GM12872 (cell line): ENCODE results near the gene EDNRA.

Experiments
- TF ChIP-seq, protein P1 (sequence below): IDR thresholded peaks from 3 replicates; pipeline ENCODE4 v1.5.1; 2011; ENCODE audit warnings: low read depth, mild to moderate bottlenecking, low read length, moderate library complexity; ENCODE audit not compliant: insufficient read depth

Gene EDNRA

DNA sequence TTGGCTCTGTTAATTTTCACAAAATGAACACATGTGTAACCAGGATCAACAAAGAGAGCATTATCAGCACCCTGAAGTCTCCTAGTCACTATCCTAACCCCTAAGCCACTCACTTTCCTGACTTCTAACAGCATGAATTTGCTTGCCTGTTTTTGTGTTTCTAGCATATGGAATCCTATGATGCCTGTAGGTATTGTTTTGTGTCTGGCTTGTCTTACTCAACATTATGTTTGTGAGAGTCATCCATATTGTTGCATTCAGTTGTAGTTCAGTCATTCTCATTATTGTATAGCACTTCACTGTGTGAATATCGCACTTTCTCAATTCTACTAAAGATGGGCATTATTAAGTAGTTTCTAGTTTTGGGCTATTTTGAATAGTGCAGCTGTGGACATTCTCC lies 15.6 kb downstream of the EDNRA start:
- TF ChIP-seq, protein P1, sequence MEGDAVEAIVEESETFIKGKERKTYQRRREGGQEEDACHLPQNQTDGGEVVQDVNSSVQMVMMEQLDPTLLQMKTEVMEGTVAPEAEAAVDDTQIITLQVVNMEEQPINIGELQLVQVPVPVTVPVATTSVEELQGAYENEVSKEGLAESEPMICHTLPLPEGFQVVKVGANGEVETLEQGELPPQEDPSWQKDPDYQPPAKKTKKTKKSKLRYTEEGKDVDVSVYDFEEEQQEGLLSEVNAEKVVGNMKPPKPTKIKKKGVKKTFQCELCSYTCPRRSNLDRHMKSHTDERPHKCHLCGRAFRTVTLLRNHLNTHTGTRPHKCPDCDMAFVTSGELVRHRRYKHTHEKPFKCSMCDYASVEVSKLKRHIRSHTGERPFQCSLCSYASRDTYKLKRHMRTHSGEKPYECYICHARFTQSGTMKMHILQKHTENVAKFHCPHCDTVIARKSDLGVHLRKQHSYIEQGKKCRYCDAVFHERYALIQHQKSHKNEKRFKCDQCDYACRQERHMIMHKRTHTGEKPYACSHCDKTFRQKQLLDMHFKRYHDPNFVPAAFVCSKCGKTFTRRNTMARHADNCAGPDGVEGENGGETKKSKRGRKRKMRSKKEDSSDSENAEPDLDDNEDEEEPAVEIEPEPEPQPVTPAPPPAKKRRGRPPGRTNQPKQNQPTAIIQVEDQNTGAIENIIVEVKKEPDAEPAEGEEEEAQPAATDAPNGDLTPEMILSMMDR, result no peak

DNA sequence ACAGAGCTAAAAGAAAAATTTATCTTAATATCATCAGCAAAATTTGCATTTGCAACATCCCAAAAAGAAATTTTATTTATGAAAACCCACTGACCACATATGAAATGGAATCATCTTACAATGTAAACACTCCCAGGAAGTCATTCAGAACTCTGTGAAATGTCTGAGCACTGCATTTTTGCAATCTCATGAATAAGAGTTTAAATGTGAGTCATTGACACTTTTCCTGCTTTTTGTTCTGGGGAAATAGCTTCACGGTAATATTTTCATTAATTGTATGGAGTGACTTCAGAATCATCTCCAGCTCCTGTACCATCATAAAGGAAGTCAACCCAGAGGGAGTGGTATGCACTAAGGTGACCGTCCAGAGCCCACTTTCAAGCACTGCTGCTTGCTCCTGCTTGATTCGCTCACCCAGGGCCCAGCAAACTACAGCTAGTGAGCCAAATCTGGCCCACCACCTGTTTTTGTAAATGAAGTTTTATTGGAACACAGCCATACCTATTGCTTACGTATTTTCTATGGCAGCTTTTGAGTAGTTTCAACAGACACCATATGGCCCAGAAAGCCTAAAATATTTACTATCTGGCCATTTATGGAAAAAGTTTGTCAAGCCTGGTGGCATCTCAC lies 17.2 kb downstream of the EDNRA start:
- TF ChIP-seq, protein P1, result no peak

DNA sequence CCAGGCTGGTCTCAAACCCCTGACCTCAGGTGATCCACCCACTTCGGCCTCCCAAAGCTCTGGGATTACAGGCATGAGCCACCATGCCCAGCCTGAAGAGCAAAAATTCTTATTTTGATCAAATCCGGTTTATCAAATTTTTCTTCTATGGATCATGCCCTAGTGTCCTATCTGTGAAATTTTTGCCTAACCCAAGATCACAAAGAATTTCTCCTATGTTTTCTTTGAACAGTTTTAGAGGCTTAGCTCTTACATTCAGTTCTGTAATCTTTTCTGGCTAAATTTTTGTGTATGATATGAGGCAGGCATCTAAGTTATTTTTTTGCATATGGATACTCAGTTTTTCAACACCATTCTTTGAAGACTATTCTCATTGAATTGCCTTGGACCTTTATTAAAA lies 27.4 kb downstream of the EDNRA start:
- TF ChIP-seq, protein P1, result no peak

- TF ChIP-seq, protein P1, result no peak
Measured at GRCh38 chr4:147509386-147509785, 28.5 kb downstream of the EDNRA start.

GRCh38 chr4:147510962-147511668 lies 30.2 kb downstream of the EDNRA start:
- TF ChIP-seq, protein P1, result no peak

DNA sequence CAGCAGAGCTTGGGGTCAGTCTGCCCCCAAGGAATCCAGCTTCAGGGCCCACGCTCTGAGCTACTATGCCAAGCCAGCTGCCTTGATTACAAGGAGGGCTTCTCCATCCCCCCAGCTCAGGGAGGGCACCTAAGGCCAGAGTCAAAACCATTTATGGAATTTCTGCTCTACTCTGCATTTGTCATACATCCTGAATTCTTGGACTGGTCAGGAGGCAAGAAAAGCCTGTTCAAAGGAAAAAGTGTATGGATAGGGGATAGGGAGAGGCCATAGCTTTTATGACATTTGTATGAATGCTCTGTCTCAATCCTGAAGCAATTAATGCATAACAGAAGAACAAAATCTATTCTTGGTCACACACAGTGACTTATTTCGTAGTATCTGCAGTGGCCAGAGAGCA lies 32.2 kb downstream of the EDNRA start:
- TF ChIP-seq, protein P1, result no peak

DNA sequence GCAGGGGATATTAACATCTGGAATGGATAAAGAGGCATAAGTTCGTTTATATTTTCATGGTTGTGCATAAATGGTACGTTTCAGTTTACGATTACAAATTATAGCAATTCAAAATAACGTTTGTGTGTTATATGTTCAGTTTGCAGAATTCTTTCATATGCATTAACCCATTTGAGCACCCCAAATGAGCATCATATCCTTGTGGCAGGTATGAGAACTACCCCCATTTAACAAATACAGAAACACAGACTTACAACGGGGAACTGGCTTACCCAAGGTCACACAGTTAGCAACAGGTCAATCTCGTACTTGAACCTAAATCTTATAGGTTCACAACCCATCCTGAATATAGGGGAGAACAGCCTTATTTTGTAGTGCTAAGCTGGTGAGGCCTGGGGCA lies 33.1 kb downstream of the EDNRA start:
- TF ChIP-seq, protein P1, result 0 out of 3 replicates have a peak, but pooled peaks have one; percentile 5
